ENCODE measurements around the gene XRCC1.

Gene XRCC1

DNA sequence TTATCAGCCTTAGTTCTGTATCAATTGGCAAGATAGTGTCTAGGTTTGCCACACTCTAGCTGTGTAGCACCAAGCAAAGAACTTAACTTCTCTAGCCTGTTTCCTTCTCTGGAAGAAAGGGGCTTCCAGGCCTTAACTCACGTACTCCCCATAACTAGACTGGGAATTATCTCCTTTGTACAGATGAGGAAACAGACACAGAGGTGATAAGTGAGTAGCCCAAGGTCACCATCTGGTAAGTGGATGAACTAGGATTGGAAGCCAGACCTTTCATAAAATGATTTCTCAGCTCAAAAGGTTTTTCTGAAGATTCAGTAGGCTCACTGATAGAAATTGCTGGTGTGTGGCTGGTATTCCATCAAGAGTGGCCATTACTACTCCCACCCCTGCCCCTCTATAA, 41.0 kb upstream of the XRCC1 start:
- Histone ChIP-seq H3K4me1 (ENCODE audit: control insufficient read depth, insufficient read depth, low read length) (peaks cover 21% of the 10 kb centered on the region), H3K4me3 (ENCODE audit: low read depth, low read length) (no peak overlapping the region), H3K27ac (ENCODE audit: extremely low read depth, low read depth, low read length) (no peak overlapping the region), H3K36me3 (ENCODE audit: control insufficient read depth in 2 of 2, insufficient read depth in 1 of 2, low read length in 2 of 2) (peaks cover 29 to 41% of the 10 kb centered on the region in 2 experiments), H3K9me3 (ENCODE audit: control insufficient read depth, insufficient read depth, low read depth, low read length) (no peaks in the 10 kb centered on the region; the same call in 1 of the 2 replicates)
- ChIA-PET CTCF (interaction anchor here (0.5 to 1.6 kb wide), 3 partner anchors 22 to 150 kb away, joined by 3 to 8 read pairs (median 4); no protein-coding TSS in a partner anchor), POLR2A (interaction anchor here (1.5 to 2.3 kb wide), 4 partner anchors 11 to 52 kb away, joined by 3 to 6 read pairs (median 6); partner anchors contain the start of genes IRGQ and ZNF576)
- TF ChIP-seq ZNF501 (tag by site-specific recombination; IDR thresholded peaks at IDR 0.05) (no peak), ZNF561 (tag by site-specific recombination; IDR thresholded peaks at IDR 0.05; ENCODE audit: borderline replicate concordance) (no peak), SP3 (tag by site-specific recombination; IDR thresholded peaks at IDR 0.05) (no peak), ZNF404 (tag by site-specific recombination; IDR thresholded peaks at IDR 0.05) (no peak), SETDB1 (IDR thresholded peaks at IDR 0.05; ENCODE audit: insufficient read length, low read length) (no peak), ZNF394 (tag by site-specific recombination; IDR thresholded peaks at IDR 0.05; ENCODE audit: borderline replicate concordance) (no peak), ZNF175 (tag by site-specific recombination; IDR thresholded peaks at IDR 0.05) (no peak), ZNF529 (tag by site-specific recombination; IDR thresholded peaks at IDR 0.05; ENCODE audit: insufficient replicate concordance) (no peak), ZNF585B (tag by site-specific recombination; IDR thresholded peaks at IDR 0.05) (no peak), ZNF449 (tag by site-specific recombination; IDR thresholded peaks at IDR 0.05) (no peak), GFI1B (tag by site-specific recombination; IDR thresholded peaks at IDR 0.05) (no peak), ZNF791 (tag by site-specific recombination; IDR thresholded peaks at IDR 0.05) (no peak), ZNF341 (tag by site-specific recombination; IDR thresholded peaks at IDR 0.05; ENCODE audit: low read depth) (no peak), ZNF19 (tag by site-specific recombination; IDR thresholded peaks at IDR 0.05; ENCODE audit: low read depth) (no peak), OSR2 (tag by site-specific recombination; IDR thresholded peaks at IDR 0.05) (no peak), YY2 (tag by site-specific recombination; IDR thresholded peaks at IDR 0.05) (no peak), ZNF416 (tag by site-specific recombination; IDR thresholded peaks at IDR 0.05) (no peak)
- TF ChIP-seq, protein P1, sequence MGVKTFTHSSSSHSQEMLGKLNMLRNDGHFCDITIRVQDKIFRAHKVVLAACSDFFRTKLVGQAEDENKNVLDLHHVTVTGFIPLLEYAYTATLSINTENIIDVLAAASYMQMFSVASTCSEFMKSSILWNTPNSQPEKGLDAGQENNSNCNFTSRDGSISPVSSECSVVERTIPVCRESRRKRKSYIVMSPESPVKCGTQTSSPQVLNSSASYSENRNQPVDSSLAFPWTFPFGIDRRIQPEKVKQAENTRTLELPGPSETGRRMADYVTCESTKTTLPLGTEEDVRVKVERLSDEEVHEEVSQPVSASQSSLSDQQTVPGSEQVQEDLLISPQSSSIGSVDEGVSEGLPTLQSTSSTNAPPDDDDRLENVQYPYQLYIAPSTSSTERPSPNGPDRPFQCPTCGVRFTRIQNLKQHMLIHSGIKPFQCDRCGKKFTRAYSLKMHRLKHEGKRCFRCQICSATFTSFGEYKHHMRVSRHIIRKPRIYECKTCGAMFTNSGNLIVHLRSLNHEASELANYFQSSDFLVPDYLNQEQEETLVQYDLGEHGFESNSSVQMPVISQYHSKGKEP (tag by site-specific recombination; IDR thresholded peaks at IDR 0.05), result no peak
- TF ChIP-seq, protein P2, sequence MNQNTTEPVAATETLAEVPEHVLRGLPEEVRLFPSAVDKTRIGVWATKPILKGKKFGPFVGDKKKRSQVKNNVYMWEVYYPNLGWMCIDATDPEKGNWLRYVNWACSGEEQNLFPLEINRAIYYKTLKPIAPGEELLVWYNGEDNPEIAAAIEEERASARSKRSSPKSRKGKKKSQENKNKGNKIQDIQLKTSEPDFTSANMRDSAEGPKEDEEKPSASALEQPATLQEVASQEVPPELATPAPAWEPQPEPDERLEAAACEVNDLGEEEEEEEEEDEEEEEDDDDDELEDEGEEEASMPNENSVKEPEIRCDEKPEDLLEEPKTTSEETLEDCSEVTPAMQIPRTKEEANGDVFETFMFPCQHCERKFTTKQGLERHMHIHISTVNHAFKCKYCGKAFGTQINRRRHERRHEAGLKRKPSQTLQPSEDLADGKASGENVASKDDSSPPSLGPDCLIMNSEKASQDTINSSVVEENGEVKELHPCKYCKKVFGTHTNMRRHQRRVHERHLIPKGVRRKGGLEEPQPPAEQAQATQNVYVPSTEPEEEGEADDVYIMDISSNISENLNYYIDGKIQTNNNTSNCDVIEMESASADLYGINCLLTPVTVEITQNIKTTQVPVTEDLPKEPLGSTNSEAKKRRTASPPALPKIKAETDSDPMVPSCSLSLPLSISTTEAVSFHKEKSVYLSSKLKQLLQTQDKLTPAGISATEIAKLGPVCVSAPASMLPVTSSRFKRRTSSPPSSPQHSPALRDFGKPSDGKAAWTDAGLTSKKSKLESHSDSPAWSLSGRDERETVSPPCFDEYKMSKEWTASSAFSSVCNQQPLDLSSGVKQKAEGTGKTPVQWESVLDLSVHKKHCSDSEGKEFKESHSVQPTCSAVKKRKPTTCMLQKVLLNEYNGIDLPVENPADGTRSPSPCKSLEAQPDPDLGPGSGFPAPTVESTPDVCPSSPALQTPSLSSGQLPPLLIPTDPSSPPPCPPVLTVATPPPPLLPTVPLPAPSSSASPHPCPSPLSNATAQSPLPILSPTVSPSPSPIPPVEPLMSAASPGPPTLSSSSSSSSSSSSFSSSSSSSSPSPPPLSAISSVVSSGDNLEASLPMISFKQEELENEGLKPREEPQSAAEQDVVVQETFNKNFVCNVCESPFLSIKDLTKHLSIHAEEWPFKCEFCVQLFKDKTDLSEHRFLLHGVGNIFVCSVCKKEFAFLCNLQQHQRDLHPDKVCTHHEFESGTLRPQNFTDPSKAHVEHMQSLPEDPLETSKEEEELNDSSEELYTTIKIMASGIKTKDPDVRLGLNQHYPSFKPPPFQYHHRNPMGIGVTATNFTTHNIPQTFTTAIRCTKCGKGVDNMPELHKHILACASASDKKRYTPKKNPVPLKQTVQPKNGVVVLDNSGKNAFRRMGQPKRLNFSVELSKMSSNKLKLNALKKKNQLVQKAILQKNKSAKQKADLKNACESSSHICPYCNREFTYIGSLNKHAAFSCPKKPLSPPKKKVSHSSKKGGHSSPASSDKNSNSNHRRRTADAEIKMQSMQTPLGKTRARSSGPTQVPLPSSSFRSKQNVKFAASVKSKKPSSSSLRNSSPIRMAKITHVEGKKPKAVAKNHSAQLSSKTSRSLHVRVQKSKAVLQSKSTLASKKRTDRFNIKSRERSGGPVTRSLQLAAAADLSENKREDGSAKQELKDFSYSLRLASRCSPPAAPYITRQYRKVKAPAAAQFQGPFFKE (tag by site-specific recombination; IDR thresholded peaks at IDR 0.05; ENCODE audit: borderline replicate concordance), result no peak

All from HEK293 (cell line).